ENCODE measurements around the gene CFAP52. TPM values are rescaled to one million over a fixed set of nuclear protein-coding genes. Genes with fewer than 3 reads are reported as not detected.

Gene CFAP52
- total RNA-seq, 1 experiment from 2014 or later = not detected

DNA sequence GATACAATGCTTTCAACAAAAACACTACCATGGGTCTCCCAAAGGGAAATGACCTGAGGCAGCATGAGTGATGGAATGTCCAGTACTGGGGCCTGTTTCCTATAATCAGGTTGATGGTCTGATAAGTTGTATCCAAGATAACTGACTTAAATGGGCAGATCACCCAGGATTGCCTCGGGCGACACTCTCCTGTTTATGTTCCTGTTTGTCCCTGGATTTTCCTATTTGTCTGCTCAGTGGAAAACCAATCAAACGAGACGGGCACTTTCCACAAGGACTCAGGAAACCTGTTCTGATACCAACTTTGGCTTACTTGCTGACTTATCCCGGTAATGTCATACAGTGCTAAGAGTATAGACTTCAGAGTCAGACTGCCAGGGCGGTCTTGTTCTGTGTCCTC is 96.2 kb downstream of the CFAP52 start:
- no peak overlapping the region for H4K8ac ChIP-seq (replicated peaks; ENCODE audit: insufficient read length, low read depth, low read length)
- H3K4ac ChIP-seq (ENCODE audit: low read depth, low read length) = no peak overlapping the region
- Mint-ChIP-seq H3K36me3 (ENCODE audit: insufficient read depth in 1 of 3, low read depth in 3 of 3) (peaks cover 0 to 3% (median under 1%) of the 10 kb centered on the region in 3 experiments; a peak in 2 of 7 replicates), H3K4me3 (no peak overlapping the region), H3K27me3 (ENCODE audit: low read depth) (no peaks in the 10 kb centered on the region), H3K27ac (no peak overlapping the region), H3K9me3 (no peaks in the 10 kb centered on the region), H3K4me1 (peaks cover 6 to 12% of the 10 kb centered on the region in 2 experiments)
- H2BK20ac ChIP-seq (ENCODE audit: low read depth, low read length, poor library complexity, severe bottlenecking) = no peak overlapping the region
- H4K5ac ChIP-seq (ENCODE audit: insufficient read length, low read depth, low read length) = no peak overlapping the region
- no peak overlapping the region for H3K23ac ChIP-seq (ENCODE audit: insufficient read length, low read depth, low read length)
- no peaks in the 10 kb centered on the region for H3K23me2 ChIP-seq (ENCODE audit: insufficient read length, low read depth, low read length, poor library complexity, severe bottlenecking)
- TF ChIP-seq, protein P1, sequence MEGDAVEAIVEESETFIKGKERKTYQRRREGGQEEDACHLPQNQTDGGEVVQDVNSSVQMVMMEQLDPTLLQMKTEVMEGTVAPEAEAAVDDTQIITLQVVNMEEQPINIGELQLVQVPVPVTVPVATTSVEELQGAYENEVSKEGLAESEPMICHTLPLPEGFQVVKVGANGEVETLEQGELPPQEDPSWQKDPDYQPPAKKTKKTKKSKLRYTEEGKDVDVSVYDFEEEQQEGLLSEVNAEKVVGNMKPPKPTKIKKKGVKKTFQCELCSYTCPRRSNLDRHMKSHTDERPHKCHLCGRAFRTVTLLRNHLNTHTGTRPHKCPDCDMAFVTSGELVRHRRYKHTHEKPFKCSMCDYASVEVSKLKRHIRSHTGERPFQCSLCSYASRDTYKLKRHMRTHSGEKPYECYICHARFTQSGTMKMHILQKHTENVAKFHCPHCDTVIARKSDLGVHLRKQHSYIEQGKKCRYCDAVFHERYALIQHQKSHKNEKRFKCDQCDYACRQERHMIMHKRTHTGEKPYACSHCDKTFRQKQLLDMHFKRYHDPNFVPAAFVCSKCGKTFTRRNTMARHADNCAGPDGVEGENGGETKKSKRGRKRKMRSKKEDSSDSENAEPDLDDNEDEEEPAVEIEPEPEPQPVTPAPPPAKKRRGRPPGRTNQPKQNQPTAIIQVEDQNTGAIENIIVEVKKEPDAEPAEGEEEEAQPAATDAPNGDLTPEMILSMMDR (conservative IDR thresholded peaks at IDR 0.05) = no peak
- H3K27me3 ChIP-seq (ENCODE audit: insufficient read depth, low read length) = no peaks in the 10 kb centered on the region
- H3K79me2 ChIP-seq (ENCODE audit: insufficient read depth, low read length) = no peaks in the 10 kb centered on the region
- no peaks in the 10 kb centered on the region for H4K20me1 ChIP-seq (ENCODE audit: control insufficient read depth, insufficient read depth, insufficient read length)
- no peak overlapping the region for H2BK5ac ChIP-seq (ENCODE audit: insufficient read length, low read length)
- H3K4me1 ChIP-seq (ENCODE audit: insufficient read depth, low read length) = peaks cover 7% of the 10 kb centered on the region
- no peak overlapping the region for H2AFZ ChIP-seq (ENCODE audit: low read length)
- DNase-seq = no peak
- no peak overlapping the region for H3K14ac ChIP-seq (ENCODE audit: insufficient read depth, low read length)
- no peak overlapping the region for H3T11ph ChIP-seq (ENCODE audit: low read length)
- H3K27ac ChIP-seq (ENCODE audit: insufficient read length, low read depth, low read length) = no peak overlapping the region
- H3K9ac ChIP-seq (ENCODE audit: extremely low read depth, insufficient read length, low read length) = no peak overlapping the region
- no peak overlapping the region for H2BK12ac ChIP-seq (ENCODE audit: insufficient read length, low read depth, low read length)
- H3K18ac ChIP-seq (ENCODE audit: insufficient read length, low read depth, low read length) = no peak overlapping the region
- no peak overlapping the region for H3K4me2 ChIP-seq (ENCODE audit: insufficient read depth, insufficient read length, low read length)
- WGBS (ENCODE audit: extremely low coverage, insufficient read length, low lambda C conversion rate) = no CpG with 5 or more reads among the region's 6 CpGs
- H2AK5ac ChIP-seq (ENCODE audit: insufficient read length, low read length) = no peak overlapping the region
- no peak overlapping the region for H2BK120ac ChIP-seq (ENCODE audit: low read depth, low read length, poor library complexity, severe bottlenecking)
- H4K91ac ChIP-seq (ENCODE audit: insufficient read length, low read depth, low read length) = no peak overlapping the region
- no peak overlapping the region for H2BK15ac ChIP-seq (ENCODE audit: low read depth, low read length)
- no peaks in the 10 kb centered on the region for H3K9me3 ChIP-seq (ENCODE audit: control insufficient read depth, low read depth, low read length)
- H3K56ac ChIP-seq (ENCODE audit: insufficient read length, low read depth, low read length) = no peak overlapping the region
- no peaks in the 10 kb centered on the region for H3K79me1 ChIP-seq (ENCODE audit: insufficient read depth, low read depth, low read length, poor library complexity, severe bottlenecking)

Measured in H9 (cell line).